KG1 (cell line): ENCODE data around the gene TNRC6C.
"Not testable (repeated sequence)": the region's sequence is repeated elsewhere in the genome, so short reads cannot be mapped to it uniquely, and the experiment has no call there.

Experiments used
- DNase-seq: peaks from one replicate; lab custom pipeline; 2025; lab: John Stamatoyannopoulos, UW

Gene TNRC6C

GRCh38 chr17:77933777-77934398, 24.6 kb upstream of the TNRC6C start:
- no peak for DNase-seq

- no peak for DNase-seq
These were observed 23.4 kb upstream of the TNRC6C start for GRCh38 chr17:77935121-77935571.

- DNase-seq, result not testable (repeated sequence)
These were observed 22.8 kb upstream of the TNRC6C start for GRCh38 chr17:77935744-77936143.

- DNase-seq, result no peak
These were observed 21.6 kb upstream of the TNRC6C start for GRCh38 chr17:77936881-77937280.

- DNase-seq, result no peak
These were observed 17.5 kb upstream of the TNRC6C start for GRCh38 chr17:77941004-77941403.

- DNase-seq, result no peak
These were observed 16.2 kb upstream of the TNRC6C start for GRCh38 chr17:77942112-77942988.

GRCh38 chr17:77943971-77944370, 14.5 kb upstream of the TNRC6C start:
- DNase-seq, result no peak

- DNase-seq, result no peak
These were observed 13.9 kb upstream of the TNRC6C start for GRCh38 chr17:77944390-77945222.

- no peak for DNase-seq
These were observed 11.4 kb upstream of the TNRC6C start for GRCh38 chr17:77946900-77947645.

- DNase-seq, result no peak
These were observed 9.8 kb upstream of the TNRC6C start for GRCh38 chr17:77948690-77949114.

GRCh38 chr17:77951123-77951522, 7.4 kb upstream of the TNRC6C start:
- DNase-seq, result no peak

GRCh38 chr17:77952368-77952767, 6.1 kb upstream of the TNRC6C start:
- no peak for DNase-seq

- peak; percentile 27 for DNase-seq
These were observed 1.2 kb upstream of the TNRC6C start for GRCh38 chr17:77957235-77957856.

GRCh38 chr17:77958716-77959125, 218 bp downstream of the TNRC6C start:
- no peak for DNase-seq

- no peak for DNase-seq
These were observed 823 bp downstream of the TNRC6C start for GRCh38 chr17:77959126-77959925.

GRCh38 chr17:77959926-77960521, 1.5 kb downstream of the TNRC6C start:
- DNase-seq, result no peak

- DNase-seq, result no peak
These were observed 3.2 kb downstream of the TNRC6C start for GRCh38 chr17:77961741-77962140.

- DNase-seq, result no peak
These were observed 3.8 kb downstream of the TNRC6C start for GRCh38 chr17:77962348-77962747.

- DNase-seq, result peak; percentile 44
These were observed 4.9 kb downstream of the TNRC6C start for GRCh38 chr17:77963441-77963840.

- no peak for DNase-seq
These were observed 6.8 kb downstream of the TNRC6C start for GRCh38 chr17:77965352-77965751.
